ENCODE measurements around the gene HORMAD2.

DNA sequence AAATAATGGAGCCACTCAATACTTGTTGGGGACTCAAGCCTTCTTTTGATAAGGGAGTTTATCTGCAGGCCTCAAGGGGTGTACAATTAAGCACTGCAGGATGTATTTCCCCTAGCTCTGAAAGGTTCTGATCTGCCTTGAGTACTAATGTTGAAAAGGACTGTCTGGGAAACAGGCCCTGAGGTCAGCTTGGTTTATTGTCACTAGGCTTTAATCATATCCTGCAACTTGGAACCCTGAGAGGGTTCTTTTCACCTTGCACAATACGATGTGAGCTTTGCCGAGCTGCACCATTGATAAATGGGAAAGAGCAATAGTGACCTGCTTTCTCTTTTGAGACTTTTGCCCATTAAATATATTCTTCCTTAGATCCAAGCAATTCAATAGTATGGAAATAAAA lies 31.6 kb upstream of the HORMAD2 start:
- TF ChIP-seq, protein P1, sequence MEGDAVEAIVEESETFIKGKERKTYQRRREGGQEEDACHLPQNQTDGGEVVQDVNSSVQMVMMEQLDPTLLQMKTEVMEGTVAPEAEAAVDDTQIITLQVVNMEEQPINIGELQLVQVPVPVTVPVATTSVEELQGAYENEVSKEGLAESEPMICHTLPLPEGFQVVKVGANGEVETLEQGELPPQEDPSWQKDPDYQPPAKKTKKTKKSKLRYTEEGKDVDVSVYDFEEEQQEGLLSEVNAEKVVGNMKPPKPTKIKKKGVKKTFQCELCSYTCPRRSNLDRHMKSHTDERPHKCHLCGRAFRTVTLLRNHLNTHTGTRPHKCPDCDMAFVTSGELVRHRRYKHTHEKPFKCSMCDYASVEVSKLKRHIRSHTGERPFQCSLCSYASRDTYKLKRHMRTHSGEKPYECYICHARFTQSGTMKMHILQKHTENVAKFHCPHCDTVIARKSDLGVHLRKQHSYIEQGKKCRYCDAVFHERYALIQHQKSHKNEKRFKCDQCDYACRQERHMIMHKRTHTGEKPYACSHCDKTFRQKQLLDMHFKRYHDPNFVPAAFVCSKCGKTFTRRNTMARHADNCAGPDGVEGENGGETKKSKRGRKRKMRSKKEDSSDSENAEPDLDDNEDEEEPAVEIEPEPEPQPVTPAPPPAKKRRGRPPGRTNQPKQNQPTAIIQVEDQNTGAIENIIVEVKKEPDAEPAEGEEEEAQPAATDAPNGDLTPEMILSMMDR (IDR thresholded peaks at IDR 0.05), result no peak
- TF ChIP-seq FOXJ3 (CRISPR knock-in tag; IDR thresholded peaks at IDR 0.05; ENCODE audit: borderline replicate concordance) (no peak), RELA (CRISPR knock-in tag; IDR thresholded peaks at IDR 0.05; ENCODE audit: borderline replicate concordance) (no peak), JUN (CRISPR knock-in tag; IDR thresholded peaks at IDR 0.05) (no peak)
- TF ChIP-seq, protein P2, sequence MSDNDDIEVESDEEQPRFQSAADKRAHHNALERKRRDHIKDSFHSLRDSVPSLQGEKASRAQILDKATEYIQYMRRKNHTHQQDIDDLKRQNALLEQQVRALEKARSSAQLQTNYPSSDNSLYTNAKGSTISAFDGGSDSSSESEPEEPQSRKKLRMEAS (CRISPR knock-in tag; IDR thresholded peaks at IDR 0.05), result no peak
